Body of pancreas (tissue), 4 donors: ENCODE data around the gene TMEM127.

Source experiments
- CTCF ChIP-seq, 7 experiments: fragments of 450-650 bp in 4 of 7; fragments of 200-600 bp in 3 of 7; sonication (generic) in 3 of 7; IDR thresholded peaks; one replicate each; pipeline ENCODE4 v1.5.1; 2016 to 2019; ENCODE audit warnings: antibody characterized with exemption in 7 of 7
- POLR2A ChIP-seq, 3 donors: fragments of 450-650 bp; IDR thresholded peaks; one replicate each; pipeline ENCODE4 v1.6.1; 2016; ENCODE audit warnings: antibody characterized with exemption in 3 of 3, mild to moderate bottlenecking in 2 of 3

DNA sequence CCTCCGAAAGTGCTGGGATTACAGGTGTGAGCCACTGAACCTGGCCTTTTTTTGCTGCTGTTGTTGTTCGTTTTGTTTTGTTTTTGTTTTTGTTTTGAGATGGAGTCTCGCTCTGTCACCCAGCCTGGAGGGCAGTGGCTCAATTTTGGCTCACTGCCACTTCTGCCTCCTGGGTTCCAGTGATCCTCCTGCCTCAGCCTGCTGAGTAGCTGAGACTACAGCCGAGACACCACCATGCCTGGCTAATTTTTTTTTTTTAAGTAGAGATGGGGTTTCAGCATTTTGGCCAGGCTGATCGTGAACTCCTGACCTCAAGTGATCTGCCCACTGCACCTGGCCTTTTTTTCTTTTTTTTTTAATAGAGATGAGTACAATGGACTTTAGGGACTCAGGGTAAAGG lies 22.0 kb downstream of the TMEM127 start:
- no peak for TF ChIP-seq CTCF (IDR thresholded peaks at IDR 0.05)
- no peak for TF ChIP-seq POLR2A (IDR thresholded peaks at IDR 0.05)
